GM21515 (cell line): Measurements from ENCODE around the gene AGBL5.
A peak's percentile ranks its signal among the peaks of the same experiment; 100 is the strongest.

Experiments used
- ATAC-seq: cut with Tn5 transposase; IDR thresholded peaks from one replicate; pipeline ENCODE4 v1.9.1; 2021; ENCODE audit not compliant: unreplicated experiment

AGBL5 gene

DNA sequence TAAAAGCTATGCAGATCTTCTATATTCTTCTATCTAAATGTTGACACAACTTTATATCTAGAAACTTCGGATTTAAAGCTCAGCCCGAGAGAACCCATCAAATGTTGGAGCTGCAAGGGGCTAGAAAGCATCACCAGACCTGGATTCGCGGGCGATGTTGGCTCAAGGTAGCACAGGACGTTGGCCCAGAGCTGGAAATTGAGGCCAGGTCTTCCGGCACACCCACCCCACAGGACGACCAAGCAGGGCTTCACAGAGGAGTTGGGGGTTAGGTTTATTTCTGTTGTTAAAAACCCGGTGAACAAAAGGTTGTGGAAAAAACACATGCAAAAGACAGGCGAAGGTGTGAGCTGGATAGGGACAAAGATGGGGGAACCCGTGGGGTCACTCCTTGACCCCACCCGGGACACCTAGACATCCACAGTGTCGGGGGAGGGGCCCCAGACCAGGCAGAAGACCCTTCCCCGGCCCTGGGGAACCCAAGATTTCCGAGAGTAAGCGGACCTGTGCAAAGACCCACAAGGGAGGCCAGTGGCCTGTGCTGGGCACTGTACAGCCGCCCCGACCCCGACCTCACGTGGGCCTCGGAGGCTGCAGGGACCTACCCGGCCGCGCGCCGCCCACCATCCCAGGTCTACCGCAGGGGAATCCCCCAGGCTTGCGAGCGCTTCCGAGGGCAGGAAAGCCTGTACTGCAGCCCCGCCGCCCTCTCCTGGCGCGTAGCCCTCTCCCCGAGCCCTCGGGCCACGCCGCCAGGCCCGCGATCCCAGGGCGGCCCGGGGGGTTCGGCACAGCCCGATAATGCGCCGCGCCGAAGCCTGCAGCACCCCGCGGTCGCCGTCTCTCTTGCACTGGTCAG, 1.8 kb upstream of the AGBL5 start:
- ATAC-seq = peak; percentile 22

DNA sequence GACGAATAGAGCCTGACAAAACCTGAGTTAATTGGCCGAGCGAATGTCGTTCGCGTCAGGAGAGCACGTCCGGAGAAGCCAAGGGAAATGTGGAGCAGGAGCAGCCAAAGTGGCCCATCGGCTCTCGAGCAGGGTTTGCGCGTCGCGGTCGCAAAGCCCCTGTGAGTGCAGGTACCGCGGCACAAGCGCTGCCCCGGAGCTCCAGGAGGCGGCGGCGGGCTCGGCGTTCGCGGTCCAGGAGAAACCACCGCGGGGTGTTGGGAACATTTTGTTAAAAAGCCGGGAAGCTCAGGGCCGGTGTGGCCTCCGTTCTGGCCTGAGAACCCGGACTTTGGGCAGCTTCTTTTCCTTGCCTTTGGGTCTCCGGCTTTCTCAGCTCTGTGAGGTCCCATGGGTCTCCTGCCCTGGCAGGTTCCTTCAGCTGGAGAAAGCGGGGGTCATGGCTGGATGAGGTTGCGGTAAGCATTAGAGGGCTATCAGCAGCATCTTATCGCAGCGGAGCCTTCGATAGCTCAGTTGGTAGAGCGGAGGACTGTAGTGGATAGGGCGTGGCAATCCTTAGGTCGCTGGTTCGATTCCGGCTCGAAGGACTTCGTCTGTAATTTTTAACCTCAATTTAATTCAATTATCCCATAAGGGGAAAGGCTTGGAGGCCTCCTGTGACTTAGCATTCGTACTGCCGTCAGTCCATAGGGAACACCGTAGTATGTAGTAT, 1.0 kb upstream of the AGBL5 start:
- ATAC-seq = peak; percentile 45

DNA sequence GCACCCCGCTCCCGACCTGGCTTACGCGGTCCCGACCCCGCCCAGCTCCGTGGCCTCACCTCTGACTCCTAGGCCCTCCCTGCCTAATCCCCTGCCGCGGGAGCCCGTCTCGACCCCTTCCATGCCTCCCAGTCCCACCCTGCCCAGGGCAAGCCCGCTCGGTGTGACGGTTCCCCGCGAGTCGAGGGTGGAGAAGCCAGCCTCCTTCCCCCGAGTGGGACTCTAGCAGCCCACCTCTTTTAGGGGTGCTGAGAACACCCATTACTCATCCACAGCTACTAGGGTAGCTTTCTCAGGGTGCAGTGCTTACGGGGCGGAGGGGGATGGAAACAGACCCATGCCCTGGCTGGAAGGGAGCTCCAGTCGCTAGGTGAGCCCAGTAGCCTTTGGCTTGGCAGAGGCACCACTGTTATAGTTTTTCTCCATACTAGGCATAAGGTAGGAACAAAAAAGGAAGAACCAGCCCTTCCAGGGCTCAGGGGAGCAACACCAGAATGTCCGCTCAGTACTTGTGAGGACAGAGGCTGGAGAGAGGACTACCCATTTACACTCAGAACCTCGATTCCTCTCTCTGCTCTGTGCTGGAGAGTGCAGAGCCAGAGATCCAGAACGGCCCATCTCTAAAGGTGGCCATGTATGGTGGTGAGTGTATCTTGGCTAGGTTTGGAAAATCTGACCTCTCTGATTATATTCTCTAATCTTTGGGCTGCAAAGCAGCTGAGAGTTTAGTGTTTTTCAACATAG, 606 bp downstream of the AGBL5 start:
- no peak for ATAC-seq

DNA sequence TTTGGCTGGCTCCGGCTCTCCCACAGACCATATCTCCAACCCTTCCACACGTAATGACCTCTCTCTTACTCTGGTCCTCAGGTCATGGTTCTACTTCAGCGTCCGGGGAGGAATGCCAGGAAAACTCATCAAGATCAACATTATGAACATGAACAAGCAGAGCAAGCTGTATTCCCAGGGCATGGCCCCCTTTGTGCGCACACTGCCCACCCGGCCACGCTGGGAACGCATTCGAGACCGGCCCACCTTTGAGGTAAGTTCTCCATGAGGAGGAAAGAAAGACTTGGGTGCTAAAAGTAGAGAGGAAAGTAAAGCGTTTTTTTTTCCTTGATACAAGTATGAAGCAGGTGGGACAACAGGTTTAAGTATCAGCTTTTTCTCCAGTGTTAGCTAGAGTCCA, 1.9 kb downstream of the AGBL5 start:
- no peak for ATAC-seq

DNA sequence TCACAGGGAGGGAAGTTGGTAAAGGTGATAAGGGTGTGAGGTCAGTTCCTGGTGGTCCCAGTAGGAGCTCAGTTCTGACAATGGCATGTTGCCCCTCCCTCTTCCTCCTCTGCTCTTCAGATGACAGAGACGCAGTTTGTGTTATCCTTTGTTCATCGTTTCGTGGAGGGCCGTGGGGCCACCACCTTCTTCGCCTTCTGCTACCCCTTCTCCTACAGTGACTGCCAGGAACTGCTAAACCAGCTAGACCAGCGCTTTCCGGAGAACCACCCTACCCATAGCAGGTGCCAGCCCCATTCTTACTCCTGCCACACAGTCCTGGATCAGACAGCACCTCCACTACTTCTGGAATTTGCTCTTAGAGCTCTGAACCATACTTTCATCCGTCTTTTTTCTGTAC, 2.3 kb downstream of the AGBL5 start:
- no peak for ATAC-seq

DNA sequence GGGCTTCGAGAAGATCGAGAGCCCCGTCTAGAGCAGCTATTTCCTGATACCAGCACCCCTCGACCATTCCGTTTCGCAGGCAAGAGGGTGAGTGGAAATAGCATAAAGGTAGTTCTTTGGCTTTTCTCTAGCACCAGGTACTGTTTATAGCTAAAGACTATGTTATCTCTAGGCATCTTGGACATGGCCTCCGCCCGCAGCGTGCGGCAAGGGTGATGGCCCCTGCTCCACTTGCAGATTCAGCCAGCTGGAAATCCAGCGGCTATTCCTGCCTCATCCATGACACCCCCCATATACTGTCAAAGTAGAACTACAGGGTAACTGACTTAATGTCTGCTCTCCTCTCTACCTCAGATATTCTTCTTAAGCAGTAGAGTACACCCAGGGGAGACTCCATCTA, 3.3 kb downstream of the AGBL5 start:
- ATAC-seq = no peak

DNA sequence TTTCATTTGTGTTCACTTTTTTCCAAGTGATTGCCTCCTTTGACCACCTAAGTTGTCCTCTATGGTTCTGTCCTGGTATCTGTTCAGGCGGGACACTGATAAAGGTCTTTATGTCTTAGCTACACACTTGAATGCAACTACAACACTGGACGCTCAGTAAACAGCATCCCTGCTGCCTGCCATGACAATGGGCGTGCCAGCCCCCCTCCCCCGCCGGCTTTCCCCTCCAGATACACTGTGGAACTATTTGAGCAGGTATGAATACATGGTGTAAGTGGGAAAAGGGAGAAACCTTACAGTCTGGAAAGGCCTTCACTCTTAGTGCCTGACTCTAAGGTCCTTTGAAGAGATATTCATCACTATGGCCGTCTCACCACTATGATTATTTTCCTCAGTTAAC, 5.7 kb downstream of the AGBL5 start:
- no peak for ATAC-seq

DNA sequence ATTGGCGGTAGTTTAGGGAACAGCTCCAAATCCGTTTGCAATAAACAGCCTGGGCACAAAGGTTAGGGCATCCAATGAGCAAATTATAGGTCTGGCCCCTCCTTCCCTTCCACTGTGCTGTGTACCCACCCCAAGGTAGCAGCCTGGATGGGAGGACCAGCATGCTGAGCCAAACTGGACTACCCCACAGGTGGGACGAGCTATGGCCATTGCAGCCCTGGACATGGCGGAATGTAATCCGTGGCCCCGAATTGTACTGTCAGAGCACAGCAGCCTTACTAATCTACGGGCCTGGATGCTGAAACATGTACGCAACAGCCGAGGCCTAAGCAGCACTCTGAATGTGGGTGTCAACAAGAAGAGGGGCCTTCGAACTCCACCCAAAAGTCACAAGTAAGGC, 6.7 kb downstream of the AGBL5 start:
- no peak for ATAC-seq

DNA sequence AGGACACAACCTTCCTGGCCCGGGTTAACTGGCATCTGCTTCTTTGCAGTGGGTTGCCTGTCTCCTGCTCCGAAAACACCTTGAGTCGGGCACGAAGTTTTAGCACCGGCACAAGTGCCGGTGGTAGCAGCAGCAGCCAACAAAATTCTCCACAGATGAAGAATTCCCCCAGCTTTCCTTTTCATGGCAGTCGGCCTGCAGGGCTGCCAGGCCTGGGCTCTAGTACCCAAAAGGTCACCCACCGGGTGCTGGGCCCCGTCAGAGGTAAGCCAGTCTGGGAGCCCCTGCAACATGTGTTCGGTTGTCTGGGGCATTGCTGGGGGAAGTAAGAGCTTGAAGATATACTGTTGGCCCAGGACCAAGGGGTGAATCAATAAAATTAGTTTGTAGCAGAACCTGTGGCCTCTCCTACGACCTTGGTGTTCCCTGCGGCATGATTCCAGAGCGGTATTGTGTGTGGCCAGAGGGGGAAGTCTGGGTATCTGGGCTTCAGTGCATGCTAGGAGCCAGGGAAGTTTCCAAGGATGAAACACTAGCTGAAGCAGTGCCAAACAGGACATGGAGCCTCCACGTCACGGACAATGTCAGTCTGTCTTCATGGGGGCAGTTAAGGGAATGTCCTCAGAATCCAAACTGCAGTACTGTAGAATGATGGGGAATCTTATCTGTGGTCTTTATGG, 7.8 kb downstream of the AGBL5 start:
- ATAC-seq = no peak

DNA sequence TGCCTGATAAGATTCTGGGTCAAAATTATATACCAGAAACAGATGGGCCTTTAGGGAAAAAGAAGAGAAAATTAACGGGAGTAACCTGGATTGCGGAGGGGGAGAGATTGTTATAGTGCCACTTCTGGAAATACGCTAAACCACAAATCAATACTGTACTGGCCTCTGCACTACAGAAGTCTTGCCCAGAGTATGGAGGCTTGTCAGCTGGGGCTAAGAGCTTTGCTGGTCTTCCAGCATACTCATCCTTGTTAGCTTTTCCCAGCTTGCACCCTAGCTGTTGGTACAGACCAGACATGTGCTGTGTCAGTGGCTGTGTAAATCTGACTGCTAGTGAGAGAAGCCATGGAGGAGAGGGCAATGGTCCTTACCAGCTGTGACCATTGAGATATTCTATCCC, 8.9 kb downstream of the AGBL5 start:
- ATAC-seq = no peak

DNA sequence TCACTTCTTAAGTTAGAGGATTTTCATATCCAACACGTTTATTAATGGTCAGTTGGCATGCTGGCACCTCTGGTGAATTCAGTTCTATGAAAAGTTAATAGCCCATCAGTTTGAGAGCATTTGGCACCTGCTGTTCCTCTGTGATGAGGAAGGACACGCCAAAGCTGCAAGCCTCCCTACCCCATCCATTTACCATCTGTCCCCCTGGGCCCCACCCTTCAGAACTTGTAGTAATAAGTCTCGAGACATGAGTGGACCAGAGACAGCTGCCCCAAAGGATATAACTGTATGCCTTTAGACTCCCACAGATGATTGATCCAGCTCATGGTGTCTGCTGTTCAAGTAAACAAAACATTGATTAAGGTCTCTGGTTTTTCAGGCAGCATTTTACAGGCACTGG, 13.7 kb downstream of the AGBL5 start:
- no peak for ATAC-seq

DNA sequence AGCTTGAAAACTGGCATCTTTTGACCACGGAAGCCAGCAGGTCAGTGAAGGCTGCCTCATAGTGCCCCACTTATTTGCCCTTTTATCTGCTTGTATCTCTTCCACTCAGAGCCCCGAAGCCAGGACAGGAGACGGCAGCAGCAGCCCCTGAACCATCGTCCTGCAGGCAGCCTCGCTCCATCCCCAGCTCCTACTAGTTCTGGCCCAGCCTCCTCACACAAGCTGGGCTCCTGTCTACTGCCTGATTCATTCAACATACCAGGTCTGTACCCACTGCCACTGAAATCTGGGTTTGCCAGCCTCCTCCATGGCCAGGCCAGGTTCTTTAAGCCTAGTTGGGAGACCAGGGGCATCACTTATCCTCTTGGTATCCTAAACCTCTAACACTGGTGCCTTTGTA, 15.9 kb downstream of the AGBL5 start:
- ATAC-seq = no peak

DNA sequence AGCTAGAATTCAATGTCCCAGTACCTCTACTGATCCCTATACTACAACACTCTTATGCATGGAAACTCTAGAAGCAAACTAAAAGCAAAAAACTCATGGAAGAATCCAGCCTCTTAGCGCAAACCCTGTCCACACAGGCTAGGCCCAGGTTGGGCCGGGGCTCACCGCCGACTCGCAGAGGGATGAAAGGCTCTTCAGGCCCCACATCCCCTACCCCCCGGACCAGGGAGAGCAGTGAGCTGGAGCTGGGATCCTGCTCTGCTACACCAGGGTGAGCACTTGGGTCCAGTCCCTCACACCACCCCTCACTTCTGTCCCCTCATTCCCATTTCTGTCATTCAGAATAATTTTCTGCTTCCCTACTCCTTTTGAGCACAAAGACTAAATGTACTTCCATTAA, 18.0 kb downstream of the AGBL5 start:
- no peak for ATAC-seq

DNA sequence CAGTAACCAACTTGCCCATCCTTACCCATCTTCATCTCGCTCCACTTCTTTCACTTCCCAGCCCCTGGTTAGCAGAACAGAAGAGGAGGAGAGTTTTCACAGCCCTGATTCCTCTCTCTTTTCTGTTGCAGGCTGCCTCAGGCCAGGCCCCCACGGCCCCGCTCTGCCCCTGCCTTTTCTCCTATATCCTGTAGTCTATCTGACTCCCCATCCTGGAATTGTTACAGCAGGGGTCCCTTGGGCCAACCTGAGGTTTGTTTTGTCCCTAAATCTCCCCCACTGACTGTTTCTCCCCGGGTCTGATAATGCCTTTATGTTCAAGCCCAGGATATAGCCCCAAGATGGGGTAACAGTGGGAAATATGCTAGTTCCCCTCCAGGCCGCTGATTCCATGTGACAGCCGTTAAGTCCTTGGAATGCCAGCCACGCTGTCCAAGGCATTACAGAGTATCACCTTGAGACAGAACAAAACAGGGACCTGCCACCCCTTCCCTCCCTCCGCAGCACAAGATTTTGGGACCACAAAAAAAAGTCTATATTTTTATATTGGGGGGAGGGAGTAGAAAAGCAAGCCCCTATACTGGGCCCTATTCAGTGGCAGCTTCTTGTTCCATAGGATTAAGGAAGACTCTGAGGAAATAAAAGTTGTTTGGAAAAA, 18.6 kb downstream of the AGBL5 start:
- ATAC-seq = no peak

DNA sequence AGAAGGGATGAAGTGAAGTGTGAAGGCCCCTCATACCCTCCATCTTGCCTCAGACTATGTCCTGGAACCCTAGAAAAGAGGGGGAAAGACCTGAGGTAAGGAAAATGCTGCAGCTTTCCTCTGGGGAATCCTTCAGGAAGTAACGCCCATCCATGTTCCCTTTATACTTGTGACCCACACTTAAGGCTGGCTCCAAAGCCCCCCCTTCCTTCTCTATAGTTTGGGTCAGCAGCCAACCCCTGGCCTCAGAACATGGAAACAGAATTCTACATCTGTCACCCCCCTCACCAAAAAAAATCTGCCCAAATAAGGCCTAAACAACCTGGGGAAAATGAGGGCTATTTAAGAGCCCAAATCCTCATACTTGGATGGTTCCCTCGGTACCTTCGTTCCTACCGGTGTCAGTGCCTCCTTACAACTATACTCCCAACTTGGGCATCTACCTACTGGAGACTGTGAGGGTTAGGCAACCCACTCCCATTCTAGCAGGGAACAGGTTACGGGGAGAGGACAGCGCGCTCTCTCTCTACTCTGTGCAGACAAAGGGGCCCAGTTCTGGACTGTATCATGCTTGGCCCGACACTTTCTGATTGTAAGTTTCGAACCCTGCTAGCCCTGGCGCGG, 19.3 kb downstream of the AGBL5 start:
- no peak for ATAC-seq

DNA sequence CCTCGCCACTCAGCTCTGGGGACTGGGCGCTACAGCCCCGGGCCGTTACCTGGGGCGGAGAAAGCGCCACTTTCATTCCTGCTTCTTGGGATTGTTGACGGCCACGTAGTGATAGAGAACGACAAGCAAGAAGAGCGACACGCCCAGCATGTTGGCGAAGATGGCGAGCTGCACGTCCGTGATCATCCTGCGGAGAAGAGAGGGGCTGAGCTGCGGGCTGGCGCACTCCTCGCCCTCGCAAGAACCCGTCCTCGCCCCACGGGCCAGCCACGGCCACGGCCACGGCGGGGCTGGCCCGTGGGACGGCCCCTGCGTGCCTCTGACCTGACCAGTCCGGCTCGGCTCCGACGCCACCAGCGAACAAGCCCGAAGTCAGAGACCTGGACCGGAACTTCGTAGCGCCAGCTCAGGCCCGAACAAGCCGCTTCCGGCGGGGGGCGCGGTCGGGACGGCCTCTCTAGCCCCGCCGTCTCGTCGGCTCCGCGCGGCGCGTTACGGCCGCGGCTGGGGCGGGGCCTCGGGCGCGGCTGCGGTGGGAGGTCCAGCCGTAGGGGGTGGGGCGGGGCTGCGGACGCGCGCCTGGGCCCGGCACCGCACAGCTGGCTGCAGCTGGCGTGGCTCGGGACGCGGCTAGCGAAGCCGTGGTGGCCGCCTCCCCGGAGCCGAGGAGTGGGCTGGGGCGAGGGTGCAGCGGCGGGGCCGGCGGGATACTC, 20.0 kb downstream of the AGBL5 start, which contains the start of gene OST4:
TSS of gene OST4 (minus strand) at position 378 of the 713 bp plus-strand sequence.
- ATAC-seq = peak; percentile 81

DNA sequence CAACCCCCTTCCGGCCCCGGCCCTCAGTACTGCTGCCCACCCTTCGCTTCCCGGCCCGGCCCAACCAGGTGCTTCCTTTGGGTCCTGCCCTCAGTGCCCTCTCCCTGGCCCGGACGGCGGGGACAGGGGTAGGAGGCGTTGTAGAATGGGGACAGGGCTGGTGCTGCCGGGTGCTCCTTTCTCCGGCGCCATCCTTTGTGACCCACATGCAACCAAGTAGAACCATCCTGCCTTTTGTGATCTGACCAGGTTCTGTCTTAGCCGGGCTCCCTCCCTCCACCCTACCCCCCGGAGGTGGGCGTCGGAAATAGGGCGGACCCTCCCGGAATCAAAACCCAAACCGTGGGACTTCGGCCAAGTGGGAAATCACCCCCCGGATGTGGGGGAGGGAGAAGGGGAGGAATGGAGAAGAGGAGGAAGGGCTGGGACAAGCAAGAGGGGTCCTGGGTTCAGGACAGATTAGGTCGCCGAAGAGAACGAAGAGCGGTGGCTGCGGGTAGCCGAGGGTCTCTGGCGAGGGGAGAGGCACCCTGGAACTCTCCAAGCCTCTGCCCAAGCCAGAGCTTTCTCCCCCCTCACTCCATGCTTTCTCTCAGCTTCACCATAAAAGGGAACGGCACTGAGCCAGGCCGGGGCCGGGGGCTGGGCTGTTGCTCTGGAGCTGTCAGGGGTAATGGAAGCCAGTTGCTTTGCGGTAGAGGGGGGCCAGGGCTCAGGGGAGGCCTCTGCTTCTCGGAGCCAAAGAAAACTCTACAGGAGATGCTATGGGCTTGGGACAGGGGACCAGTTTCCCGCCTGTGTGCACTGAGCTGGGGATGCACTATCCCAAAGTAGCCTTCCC, 20.7 kb downstream of the AGBL5 start:
- ATAC-seq = peak; percentile 28

DNA sequence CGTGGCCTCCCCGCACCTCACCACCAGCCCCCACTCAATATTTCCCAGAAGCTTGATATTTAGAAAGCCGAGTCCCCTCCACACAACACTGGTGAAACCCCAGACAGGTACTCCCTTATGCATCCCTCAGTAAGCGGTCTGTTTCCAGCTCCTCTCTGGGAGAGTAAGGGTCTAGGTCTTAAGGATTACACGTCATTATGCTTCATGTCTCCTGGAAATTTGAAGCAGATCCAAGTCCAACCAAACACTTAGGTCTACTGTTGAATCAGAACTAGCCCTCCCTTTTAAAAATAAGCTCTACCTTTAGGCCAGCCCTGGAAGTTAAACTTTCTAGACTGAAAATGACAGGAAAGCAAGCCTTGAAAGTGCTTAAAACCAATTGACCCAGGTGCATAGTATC, 21.5 kb downstream of the AGBL5 start:
- no peak for ATAC-seq

DNA sequence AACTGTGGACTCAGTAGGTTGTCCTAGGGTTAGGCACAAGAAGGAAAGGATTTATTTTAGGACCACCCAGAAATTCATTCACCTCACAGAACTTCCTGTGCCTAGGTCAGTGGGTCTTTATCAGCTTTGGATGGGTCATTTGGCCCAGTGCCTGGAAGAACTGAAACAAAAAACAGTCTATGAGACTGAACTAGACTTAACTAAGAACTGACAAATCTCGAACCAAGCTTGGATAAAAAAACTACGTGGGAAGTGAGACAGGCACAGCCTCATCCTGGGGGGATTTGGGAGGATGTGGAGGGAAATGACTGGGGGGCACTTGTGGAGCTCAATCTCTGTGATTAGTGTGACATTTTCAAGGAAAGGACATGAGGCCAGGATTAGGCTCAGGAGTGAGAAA, 22.3 kb downstream of the AGBL5 start:
- no peak for ATAC-seq
